ENCODE results near the gene PKDREJ.

The PKDREJ gene

GRCh38 chr22:46234969-46235368, 28.2 kb downstream of the PKDREJ start:
- DNase-seq (ENCODE audit: low read depth in 2 of 2), result no peak

GRCh38 chr22:46233231-46233630, 29.9 kb downstream of the PKDREJ start:
- no peak for DNase-seq (ENCODE audit: low read depth in 2 of 2)

DNA sequence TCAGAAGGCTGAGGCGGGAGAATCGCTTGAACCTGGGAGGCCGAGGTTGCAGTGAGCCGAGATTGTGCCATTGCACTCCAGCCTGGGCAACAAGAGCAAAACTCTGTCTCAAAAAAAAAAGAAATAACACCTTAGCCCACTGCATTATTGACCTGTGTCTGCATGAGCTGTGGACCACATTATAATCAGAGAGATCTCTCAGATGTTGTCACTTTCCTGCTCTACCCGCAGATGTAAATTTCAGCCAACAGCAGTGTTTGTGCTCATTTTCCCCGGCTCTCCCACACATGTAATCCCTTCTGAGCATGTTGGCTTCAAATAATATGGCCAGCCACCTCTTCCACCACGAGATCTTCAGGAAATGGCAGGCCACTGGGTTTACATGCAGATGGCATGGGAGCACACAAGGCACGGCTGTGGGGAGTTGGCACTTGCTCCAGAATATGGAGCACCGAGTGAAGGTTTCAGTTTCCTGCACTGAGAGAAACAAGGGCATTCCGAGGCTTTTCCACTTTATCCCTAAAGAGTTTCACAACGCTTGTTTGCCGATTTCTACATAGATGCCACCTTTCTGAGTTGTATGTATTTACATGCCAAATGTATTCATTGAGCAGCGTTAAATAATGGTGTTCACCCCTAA, 32.8 kb downstream of the PKDREJ start:
- no peak for DNase-seq (ENCODE audit: low read depth in 2 of 2)

DNA sequence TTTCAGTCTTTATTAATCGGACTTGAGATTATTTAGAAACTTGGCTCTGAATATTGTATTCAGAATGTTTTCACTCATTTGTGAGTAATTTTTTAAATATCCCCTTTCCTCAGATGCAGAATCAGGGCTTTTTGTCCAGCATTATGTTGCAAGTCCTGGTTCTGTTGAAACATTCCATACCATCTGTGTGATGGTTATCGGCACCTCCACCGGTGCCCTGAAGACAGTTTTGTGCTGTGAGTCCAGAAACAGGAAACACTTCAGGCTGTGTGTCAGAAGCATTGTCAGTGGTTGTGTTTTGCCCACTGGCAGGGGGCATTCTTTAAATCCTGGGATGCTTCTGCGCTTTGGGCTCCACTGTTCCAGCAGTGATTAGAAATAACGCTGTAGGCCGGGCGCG, 33.4 kb downstream of the PKDREJ start:
- DNase-seq (ENCODE audit: low read depth in 2 of 2), result no peak

GRCh38 chr22:46226577-46226976, 36.6 kb downstream of the PKDREJ start:
- no peak for DNase-seq (ENCODE audit: low read depth in 2 of 2)

DNA sequence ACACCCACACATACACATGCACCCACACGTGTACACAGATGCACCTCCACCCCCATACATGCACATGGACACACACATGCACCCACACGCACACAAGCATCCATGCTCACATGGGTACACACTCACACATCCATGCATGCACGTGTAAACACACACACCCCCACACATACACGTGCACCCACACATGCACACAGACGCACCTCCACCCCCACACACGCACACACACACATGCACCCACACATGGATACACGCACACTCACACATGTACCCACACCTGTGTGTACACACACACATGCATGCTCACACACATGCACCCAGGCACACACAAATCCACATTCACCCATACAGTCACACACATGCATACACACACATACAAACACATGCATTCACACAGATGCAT, 37.5 kb downstream of the PKDREJ start:
- DNase-seq (ENCODE audit: low read depth in 2 of 2), result no peak

DNA sequence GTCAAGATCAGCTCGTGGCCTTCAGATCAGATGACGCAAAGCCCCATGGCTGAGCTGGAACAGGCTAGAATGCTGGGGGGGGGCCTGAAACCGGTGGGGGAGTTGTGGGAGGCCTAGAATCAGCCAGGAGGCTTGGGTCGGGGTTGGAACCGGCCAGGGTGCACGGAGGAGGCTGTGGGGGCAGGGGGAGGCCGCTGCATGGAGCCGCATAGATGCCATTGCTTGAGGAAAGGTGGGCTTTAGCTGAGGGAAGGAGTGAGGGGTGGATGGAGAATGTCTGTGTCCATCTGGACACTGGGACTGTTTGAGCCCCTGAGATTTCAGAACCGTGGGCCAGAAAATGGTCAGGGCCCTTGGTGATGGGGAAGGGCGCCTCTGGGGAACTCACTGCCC, 38.2 kb downstream of the PKDREJ start:
- no peak for DNase-seq (ENCODE audit: low read depth in 2 of 2)

DNA sequence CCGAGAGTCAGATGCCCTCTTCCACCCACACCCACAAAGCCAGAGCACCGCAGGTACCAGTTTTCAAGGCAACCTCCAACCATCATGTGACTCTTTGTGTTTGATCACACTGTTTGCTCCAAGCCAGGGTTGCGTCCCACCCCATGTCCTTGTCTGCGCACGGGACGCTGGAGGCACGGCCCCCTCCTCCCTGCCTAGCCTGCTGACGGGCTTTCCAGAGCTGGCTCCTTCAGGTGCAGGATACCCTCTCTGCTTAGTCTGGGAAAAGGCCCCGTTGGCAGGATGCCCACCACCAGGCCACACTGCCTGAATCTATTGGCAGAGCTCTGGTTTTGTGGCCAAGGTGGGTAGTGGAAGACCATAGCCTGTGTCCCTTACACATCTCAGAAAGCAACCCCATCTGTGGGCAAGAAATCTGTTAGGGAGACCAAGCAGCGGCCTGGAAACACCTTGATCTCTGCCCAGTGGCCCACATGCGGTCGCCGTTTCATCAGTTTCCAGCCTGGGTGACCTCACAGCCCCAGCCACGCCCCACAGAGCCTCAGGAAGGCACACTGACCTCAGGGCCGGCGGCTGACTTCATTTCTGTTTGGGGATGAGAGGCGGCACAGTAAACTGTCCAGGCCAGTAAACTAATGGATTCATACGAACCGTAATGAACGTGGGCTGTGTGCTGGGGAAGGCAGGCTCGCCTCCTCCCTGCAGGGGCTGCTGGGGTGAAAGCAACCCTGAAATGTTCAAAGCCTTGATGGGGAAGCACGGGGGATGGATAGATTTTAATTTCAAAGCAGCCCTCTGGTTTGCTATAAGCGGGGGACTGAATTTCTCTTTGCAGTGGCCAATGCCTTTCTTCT, 38.9 kb downstream of the PKDREJ start:
- no peak for DNase-seq (ENCODE audit: low read depth in 2 of 2)

GRCh38 chr22:46220921-46221320, 42.2 kb downstream of the PKDREJ start:
- no peak for DNase-seq (ENCODE audit: low read depth in 2 of 2)

DNA sequence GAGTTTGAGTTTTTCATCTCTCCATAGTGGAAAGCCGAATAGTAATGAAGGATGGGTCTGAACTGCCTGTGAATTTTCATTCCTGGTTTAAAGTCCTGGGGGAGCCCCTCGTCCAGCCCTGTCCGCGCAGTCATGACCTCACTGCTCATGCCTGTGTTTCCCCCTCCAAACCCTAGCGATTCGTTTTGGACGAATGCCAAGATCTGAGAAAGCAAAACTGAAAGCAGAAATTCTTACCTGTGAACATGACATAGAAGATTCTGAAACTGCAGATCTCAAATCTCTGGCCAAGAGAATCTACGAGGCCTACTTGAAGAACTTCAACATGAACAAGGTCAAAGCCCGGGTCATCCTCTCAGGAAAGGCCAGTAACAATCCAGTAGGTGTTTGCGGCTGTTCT, 43.5 kb downstream of the PKDREJ start:
- no peak for DNase-seq (ENCODE audit: low read depth in 2 of 2)

DNA sequence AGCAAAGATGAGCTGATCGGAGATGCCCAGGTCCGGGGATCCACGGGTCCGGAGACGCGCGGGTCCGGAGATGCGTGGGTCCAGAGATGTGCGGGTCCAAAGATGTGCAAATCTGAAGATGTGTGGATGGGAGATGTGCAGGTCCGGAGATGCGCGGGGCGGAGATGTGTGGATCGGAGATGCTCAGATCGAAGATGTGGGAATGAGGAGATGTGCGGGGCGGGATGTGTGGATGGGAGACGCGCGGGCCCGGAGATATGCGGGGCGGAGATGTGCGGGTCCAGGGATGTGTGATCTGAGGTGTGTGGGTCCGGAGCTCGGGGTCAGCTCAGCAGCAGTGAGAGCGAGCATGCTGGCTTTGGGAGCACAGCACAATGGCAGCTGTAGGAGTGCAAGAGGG, 48.5 kb downstream of the PKDREJ start:
- no peak for DNase-seq (ENCODE audit: low read depth in 2 of 2)

- no peak for DNase-seq (ENCODE audit: low read depth in 2 of 2)
These were observed 49.0 kb downstream of the PKDREJ start for GRCh38 chr22:46214149-46214548.

DNA sequence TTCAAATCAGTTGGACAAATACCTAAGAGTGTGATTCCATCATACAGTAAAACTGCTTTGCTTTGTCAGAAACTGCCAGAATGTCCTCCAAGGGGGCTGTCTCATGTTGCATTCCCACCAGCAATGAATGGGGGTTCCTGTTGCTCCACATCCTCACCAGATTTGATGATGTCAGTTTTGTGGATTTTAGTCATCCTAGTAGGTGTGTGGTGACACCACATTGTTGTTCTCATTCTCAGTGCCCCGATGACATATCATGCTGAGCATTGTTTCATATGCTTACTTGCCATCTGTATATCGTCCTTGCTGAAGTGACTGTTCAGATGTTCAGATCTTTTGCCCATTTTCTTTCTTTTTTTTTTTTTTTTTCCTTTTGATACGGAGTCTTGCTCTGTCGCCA, 50.1 kb downstream of the PKDREJ start:
- no peak for DNase-seq (ENCODE audit: low read depth in 2 of 2)

DNA sequence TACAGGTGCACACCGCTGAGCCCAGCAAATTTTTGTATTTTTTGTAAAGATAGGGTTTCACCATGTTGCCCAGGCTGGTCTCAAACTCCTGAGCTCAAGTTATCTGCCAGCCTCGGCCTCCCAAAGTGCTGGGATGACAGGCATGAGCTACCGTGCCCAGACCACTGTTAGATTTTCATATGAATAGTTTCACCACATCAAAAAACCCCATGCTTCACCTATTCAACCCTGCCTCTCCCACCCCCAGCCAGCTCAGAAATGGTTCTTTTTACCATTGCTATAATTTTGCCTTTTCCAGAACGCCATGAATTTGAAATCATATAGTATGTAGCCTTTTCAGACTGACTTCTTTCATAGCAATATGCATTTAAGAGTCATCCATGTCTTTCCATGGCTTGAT, 50.9 kb downstream of the PKDREJ start:
- no peak for DNase-seq (ENCODE audit: low read depth in 2 of 2)

- DNase-seq (ENCODE audit: low read depth in 2 of 2), result no peak
These were observed 53.9 kb downstream of the PKDREJ start for GRCh38 chr22:46209262-46209661.
